Measurements from ENCODE around the gene ADAMTS15.

The ADAMTS15 gene, protein sequence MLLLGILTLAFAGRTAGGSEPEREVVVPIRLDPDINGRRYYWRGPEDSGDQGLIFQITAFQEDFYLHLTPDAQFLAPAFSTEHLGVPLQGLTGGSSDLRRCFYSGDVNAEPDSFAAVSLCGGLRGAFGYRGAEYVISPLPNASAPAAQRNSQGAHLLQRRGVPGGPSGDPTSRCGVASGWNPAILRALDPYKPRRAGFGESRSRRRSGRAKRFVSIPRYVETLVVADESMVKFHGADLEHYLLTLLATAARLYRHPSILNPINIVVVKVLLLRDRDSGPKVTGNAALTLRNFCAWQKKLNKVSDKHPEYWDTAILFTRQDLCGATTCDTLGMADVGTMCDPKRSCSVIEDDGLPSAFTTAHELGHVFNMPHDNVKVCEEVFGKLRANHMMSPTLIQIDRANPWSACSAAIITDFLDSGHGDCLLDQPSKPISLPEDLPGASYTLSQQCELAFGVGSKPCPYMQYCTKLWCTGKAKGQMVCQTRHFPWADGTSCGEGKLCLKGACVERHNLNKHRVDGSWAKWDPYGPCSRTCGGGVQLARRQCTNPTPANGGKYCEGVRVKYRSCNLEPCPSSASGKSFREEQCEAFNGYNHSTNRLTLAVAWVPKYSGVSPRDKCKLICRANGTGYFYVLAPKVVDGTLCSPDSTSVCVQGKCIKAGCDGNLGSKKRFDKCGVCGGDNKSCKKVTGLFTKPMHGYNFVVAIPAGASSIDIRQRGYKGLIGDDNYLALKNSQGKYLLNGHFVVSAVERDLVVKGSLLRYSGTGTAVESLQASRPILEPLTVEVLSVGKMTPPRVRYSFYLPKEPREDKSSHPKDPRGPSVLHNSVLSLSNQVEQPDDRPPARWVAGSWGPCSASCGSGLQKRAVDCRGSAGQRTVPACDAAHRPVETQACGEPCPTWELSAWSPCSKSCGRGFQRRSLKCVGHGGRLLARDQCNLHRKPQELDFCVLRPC

GRCh38 chr11:130448416-130449309 lies at the start of gene ADAMTS15:
Gene ADAMTS15 (plus strand): TSS chr11:130448645. CDS start chr11:130448974, 329 bp downstream.
- DNase-seq (ENCODE audit: low read depth in 3 of 3), result no peak

DNA sequence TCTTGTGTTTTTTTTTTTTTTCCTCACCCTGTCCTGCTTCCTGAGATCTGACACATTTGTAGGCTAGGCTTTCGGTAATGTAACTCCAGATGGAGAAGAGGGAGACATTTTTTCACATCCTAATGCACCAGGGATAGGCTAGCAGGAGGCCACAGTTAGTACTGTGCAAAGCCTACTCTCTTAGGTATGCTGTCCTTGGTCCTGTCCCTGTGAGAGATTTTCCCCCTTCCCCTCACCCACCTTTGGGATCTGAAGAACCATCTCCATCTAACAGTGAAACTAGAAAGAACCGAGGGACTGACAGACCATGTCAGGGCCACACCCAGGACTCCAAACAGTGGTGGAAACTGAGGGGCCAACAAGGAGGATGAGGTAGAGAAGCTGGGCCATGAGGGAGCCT lies 49.2 kb upstream of the ADAMTS15 start:
- DNase-seq (ENCODE audit: low read depth in 3 of 3), result no peak

GRCh38 chr11:130400781-130401483 lies 47.5 kb upstream of the ADAMTS15 start:
- DNase-seq (ENCODE audit: low read depth in 3 of 3), result no peak

GRCh38 chr11:130402570-130402969 lies 45.9 kb upstream of the ADAMTS15 start:
- no peak for DNase-seq (ENCODE audit: low read depth in 3 of 3)

GRCh38 chr11:130403271-130403804 lies 45.1 kb upstream of the ADAMTS15 start:
- no peak for DNase-seq (ENCODE audit: low read depth in 3 of 3)

DNA sequence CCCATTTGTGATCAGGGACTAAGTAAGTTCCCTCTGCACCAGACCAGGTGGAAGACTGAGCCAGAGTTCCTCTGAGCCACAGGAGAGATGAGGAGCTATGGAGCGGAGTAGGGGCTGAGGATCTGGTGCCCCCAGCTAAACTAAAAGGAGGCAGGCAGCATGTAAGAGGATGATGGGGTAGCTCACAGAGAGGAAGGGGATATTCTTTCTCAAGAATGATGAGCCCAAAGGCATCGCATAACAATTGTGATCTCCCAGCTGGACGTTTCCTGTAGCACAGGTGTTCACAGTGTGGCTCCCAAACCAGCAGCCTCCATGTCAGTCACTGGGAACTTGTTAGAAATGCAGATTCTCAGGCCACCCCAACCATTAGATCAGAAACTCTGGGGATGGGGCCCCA lies 44.5 kb upstream of the ADAMTS15 start:
- no peak for DNase-seq (ENCODE audit: low read depth in 3 of 3)

GRCh38 chr11:130404727-130405126 lies 43.7 kb upstream of the ADAMTS15 start:
- no peak for DNase-seq (ENCODE audit: low read depth in 3 of 3)

- DNase-seq (ENCODE audit: low read depth in 3 of 3), result no peak
Measured at GRCh38 chr11:130405428-130405827, 43.0 kb upstream of the ADAMTS15 start.

DNA sequence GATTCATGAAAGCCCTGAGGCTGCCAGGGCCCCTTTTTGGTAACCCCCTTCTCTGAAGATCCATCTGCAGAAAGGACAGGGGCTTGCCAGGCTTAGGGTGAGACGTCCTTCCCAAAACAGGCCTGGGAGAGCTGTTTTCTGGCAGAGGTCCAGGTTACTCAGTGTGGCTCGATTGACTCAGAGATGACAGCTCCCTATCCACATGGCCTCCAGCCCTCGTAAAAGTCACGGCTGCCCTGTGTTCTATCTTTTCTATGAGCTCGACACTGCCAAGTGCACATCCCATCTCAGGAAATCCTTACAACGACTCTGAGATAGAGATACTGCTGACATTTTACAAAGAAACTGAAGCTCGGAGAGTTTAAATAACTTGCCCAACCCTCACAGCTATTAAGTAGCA lies 40.5 kb upstream of the ADAMTS15 start:
- DNase-seq (ENCODE audit: low read depth in 3 of 3), result no peak

- DNase-seq (ENCODE audit: low read depth in 3 of 3), result no peak
Measured at GRCh38 chr11:130408401-130408890, 40.0 kb upstream of the ADAMTS15 start.

DNA sequence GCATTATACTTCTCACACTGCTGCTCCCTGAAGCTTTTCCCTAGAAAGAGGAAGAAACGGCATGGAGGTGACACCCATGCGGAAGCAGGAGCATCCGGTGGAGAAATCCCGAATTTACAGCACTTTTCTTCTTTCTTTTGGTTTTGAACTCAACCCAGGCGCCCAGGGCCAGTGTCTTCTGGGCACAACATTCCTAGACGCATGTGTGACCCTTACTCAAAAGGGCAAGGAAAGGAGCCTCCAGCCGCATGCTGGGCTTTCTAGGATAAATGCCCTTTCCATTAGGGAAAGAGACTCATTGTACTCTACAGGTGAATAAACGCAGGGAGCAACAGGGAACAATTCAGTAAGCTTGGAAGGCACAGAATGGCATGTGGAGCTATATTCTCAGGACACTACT lies 39.5 kb upstream of the ADAMTS15 start:
- DNase-seq (ENCODE audit: low read depth in 3 of 3), result no peak

DNA sequence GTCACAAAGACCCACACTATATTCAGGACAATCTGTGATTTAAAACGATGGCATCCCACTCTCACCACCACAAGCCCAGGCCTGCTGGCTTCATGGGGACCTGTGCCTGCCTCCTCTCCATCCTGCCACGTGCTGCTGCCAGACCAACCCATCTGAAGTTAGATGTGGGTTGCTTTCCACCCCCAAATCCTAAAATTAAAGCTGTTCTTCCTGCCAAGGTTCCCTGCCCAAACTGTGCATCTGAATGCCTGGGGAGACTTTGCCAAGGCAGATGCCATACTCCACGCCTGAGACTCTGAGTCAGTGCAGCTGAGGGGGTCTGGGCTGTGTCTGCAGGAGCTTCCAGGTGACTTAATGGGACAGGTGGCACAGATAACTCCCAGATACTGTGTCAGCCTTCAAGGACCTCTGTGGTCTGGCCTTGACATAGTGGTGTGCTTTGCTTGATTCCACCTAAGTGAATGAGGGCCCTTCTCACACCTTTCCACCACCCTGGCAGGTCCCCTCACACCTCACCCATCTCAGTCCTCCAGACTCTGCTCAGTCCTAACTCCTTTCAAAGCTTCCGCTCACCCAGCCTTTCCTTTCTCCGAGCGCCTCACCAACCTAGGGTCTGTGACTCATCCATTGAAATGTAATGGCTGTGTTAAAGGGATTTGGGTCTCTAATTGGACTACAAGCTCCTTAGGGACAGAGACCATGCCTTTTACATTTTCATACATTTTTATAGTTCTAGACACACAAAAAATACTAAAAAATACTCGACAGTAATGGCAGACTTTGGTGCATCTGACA lies 38.7 kb upstream of the ADAMTS15 start:
- no peak for DNase-seq (ENCODE audit: low read depth in 3 of 3)

GRCh38 chr11:130411223-130411622 lies 37.2 kb upstream of the ADAMTS15 start:
- no peak for DNase-seq (ENCODE audit: low read depth in 3 of 3)

DNA sequence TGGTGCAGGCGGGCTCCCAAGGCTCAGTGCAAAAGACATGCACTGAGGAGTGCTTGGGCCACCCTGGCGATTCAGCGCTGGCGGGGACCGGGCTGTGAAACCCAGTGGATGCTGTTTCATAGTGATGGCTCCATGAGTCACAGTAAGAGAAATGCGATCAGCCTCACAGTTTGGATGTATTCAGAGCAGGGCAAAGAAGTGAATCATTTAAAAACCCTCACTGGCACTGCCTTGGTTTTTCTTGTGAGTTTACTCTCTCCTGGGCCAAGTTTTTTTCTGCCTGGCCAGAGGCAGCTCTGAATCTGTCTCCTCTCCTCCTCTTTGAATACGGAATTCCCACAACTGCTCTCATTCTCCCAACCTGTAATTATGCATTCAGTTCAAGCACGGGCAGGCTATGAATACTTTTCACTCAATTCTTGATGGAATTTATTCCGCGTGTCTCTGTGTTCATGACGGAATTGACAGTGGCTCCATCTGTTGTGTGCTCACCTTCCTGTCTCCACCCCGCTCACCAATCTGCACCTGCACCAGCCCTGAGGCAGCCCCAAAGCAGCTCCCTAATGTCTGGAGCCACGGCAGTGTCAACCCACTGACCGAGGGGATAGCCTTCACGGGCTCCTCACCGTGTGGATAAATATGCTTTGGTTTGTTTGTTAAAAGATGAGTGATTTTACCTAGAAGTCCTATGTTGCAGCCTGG lies 34.9 kb upstream of the ADAMTS15 start:
- DNase-seq (ENCODE audit: low read depth in 3 of 3), result no peak

DNA sequence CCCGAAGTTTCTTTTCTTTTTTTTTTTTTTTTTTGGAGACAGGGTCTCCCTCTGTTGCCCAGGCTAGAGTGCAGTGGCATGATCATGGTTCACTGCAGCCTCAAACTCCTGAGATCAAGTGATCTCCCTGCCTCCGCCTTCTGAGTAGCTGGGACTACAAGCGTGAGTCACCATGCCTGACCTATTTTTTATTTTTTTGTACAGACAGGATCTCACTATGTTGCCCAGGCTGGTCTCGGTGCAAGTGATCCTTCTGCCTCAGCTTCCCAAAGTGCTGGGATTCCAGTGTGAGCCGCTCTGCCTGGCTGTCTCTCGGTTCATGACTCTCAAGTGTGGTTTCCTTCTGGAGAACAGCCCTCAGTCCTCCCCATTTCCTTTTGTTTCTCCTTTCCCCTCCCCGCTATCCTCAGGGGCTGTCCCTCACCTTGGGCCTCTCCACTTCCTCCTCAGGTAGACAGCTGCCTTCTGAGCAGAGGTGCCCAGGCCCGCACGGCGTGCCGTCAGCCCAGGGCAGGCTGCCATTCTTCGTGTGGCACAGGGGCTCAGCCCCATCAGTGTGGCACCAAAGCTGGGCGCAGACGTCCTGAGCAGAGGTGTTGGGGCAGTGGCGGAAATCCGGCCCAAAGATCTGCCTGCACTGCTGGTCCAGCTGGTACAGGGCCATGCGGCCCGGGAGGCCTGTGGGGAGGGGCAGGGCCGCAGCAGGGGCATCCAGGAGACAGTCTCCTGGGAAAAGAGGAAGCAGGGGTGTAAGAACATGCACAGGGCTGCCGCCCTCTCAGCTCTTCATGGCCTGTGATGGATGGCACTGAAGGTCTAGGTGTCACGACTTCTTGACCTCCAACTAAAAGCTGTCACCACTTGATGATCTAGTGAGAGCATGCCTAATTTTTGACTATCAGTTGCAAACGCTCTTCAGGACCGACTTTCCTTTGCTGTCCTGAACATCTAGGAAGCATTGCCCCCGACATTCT lies 34.1 kb upstream of the ADAMTS15 start:
- DNase-seq (ENCODE audit: low read depth in 3 of 3), result no peak

GRCh38 chr11:130415731-130416529 lies 32.5 kb upstream of the ADAMTS15 start:
- no peak for DNase-seq (ENCODE audit: low read depth in 3 of 3)

GRCh38 chr11:130416530-130416882 lies 31.9 kb upstream of the ADAMTS15 start:
- no peak for DNase-seq (ENCODE audit: low read depth in 3 of 3)
